Measurements from ENCODE around the gene LCN15. TPM values are rescaled to one million over a fixed set of nuclear protein-coding genes. Genes with fewer than 3 reads are reported as not detected.

The LCN15 gene
- total and polyA plus RNA-seq, 10 of the 15 experiments (the other 5 are each of a cell fraction or from before 2014, with no cell fraction given): 0.37 to 0.50 TPM; not detected in 8

GRCh38 chr9:136802321-136802720 is 38.0 kb upstream of the LCN15 start (continued):
- TF ChIP-seq, protein P1, sequence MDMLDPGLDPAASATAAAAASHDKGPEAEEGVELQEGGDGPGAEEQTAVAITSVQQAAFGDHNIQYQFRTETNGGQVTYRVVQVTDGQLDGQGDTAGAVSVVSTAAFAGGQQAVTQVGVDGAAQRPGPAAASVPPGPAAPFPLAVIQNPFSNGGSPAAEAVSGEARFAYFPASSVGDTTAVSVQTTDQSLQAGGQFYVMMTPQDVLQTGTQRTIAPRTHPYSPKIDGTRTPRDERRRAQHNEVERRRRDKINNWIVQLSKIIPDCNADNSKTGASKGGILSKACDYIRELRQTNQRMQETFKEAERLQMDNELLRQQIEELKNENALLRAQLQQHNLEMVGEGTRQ (IDR thresholded peaks at IDR 0.05; ENCODE audit: borderline replicate concordance, low read depth, low read length): no peak
- no peak for TF ChIP-seq SIN3A (IDR thresholded peaks at IDR 0.05; ENCODE audit: low read depth, low read length)

DNA sequence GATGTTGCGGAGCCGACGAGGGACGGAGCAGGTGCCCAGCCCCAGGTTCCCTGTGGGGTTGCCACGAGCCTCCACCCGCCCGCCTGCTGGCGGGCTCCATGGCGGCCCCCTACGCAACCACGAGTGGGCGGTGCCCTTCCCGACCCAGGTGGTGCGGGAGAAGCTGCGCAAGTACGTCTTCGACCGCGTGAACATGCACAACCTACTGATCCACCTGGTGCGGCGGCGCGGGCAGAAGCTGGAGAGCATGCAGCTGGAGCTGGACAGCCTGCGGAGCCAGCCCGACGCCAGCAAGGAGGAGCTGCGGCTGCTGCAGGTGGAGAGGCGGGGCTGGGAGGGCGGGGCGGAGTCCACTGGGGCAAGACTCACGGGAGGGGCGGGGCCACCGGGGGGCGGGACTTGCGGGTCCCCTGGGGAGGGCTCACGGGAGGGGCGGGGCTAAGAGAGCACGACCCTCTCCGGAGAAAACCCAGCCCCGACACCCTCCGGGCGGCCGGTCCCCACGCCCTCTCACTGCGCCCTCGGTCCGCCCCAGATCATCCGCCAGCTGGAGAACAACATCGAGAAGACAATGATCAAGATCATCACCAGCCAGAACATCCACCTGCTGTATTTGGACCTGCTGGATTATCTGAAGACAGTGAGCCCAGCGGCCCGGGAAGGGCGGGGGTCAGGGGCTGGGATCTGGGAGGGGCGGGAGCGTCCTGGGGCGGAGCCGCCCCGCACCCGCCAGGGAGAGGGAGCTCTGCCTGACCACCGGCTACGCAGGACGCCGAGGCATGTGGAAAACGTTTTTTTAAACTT is 35.7 kb upstream of the LCN15 start:
- H4K20me1 ChIP-seq (ENCODE audit: control insufficient read depth, insufficient read depth): no peaks in the 10 kb centered on the region
- peak; percentile 84 for FAIRE-seq
- peak overlapping the region; percentile 67; the same call in 1 of the 2 replicates for H3K4me3 ChIP-seq
- ChIA-PET POLR2A (interaction anchor here (0.5 to 1.0 kb wide), 3 partner anchors 8 to 12 kb away, joined by 3 read pairs; no protein-coding TSS in a partner anchor), CTCF (interaction anchor here (0.7 to 1.2 kb wide), 6 partner anchors 8 to 268 kb away, joined by 3 to 5 read pairs (median 4); no protein-coding TSS in a partner anchor), SMC1A (ENCODE audit: uncharacterized antibody, unreplicated experiment) (no interaction called here), RAD21 (ENCODE audit: unreplicated experiment) (interaction anchor here (1.0 to 1.5 kb wide), 3 partner anchors 10 to 236 kb away, joined by 3 to 6 read pairs (median 4); no protein-coding TSS in a partner anchor)
- peak overlapping the region; percentile 27; the same call in 1 of the 2 replicates for H3K9ac ChIP-seq (ENCODE audit: control insufficient read depth, insufficient read depth, low read length)
- H3K27ac ChIP-seq (ENCODE audit: control insufficient read depth, insufficient read depth): no peak overlapping the region
- peak overlapping the region; percentile 91 for H3K4me2 ChIP-seq (ENCODE audit: control insufficient read depth, insufficient read depth)
- 2% methylated on average over 47 of the region's 63 CpGs for WGBS (ENCODE audit: insufficient coverage, insufficient replicate concordance, low lambda C conversion rate, missing lambda C conversion rate)
- in situ Hi-C loops (cut with MboI): loop anchor here (5.0 kb wide), 1 partner anchor 237 kb away; no protein-coding TSS in a partner anchor
- no peaks in the 10 kb centered on the region for H3K27me3 ChIP-seq (replicated peaks in 1 of 2; ENCODE audit: control insufficient read depth in 2 of 2, insufficient read depth in 2 of 2, low read length in 1 of 2)
- peak; percentile 81 for ATAC-seq
- H3K4me1 ChIP-seq (ENCODE audit: control insufficient read depth, insufficient read depth, low read length): peaks cover 12% of the 10 kb centered on the region; the same call in 1 of the 2 replicates
- peak; percentile 76 for TF ChIP-seq MEF2B (IDR thresholded peaks at IDR 0.05; ENCODE audit: partially characterized antibody, poor library complexity, severe bottlenecking)
- TF ChIP-seq SREBF2 (IDR thresholded peaks at IDR 0.05; ENCODE audit: low read length): no peak
- TF ChIP-seq POLR2A (IDR thresholded peaks at IDR 0.05; ENCODE audit: low read depth, low read length): peak; percentile 68
- TF ChIP-seq EGR1 (IDR thresholded peaks at IDR 0.05; ENCODE audit: borderline replicate concordance in 1 of 2, low read depth in 2 of 2, low read length in 2 of 2): 0 out of 3 replicates have a peak, but pooled peaks of 1 of the 2 experiments have one; percentile 4
- peak; percentile 73 for TF ChIP-seq TCF12 (IDR thresholded peaks at IDR 0.05; ENCODE audit: low read depth, low read length)
- TF ChIP-seq TCF3 (IDR thresholded peaks at IDR 0.05; ENCODE audit: borderline replicate concordance, insufficient read depth, low read depth, low read length): 0 out of 2 replicates have a peak, but pooled peaks have one; percentile 18
- TF ChIP-seq BHLHE40 (IDR thresholded peaks at IDR 0.05; ENCODE audit: borderline replicate concordance in 1 of 2, low read depth in 2 of 2, low read length in 1 of 2): peak; percentile 43 to 81; a peak in 2 of 4 replicates
- peak; percentile 43; the same call in 1 of the 2 replicates for TF ChIP-seq YY1 (IDR thresholded peaks at IDR 0.05; ENCODE audit: low read depth, low read length)
- no peak for TF ChIP-seq REST (IDR thresholded peaks at IDR 0.05; ENCODE audit: low read depth, low read length)
- H3K79me2 ChIP-seq (ENCODE audit: control insufficient read depth, insufficient read depth, low read length): no peaks in the 10 kb centered on the region
- intact Hi-C loops (cut with micrococcal nuclease; ENCODE audit: unreplicated experiment): loop anchor here (10.0 kb wide), 2 partner anchors 85 to 145 kb away; partner anchors contain the start of genes C8G, FBXW5 and TRAF2
- no peaks in the 10 kb centered on the region for H3K9me3 ChIP-seq (replicated peaks; ENCODE audit: control insufficient read depth, insufficient read depth, low read length)
- no peak for DNase-seq (ENCODE audit: low read depth, low spot score)
- no peaks in the 10 kb centered on the region for H3K36me3 ChIP-seq (ENCODE audit: control insufficient read depth in 2 of 2, insufficient read depth in 2 of 2, low read length in 1 of 2)
- H2AFZ ChIP-seq (ENCODE audit: control insufficient read depth, low read depth, low read length): peak overlapping the region; percentile 83
- no TSS peak for BruUV-seq (replicated peaks)
